C4-2B (cell line): ENCODE data around the gene OSBPL9.

ENCODE experiments used
- H3K27ac ChIP-seq: fragments of 450-650 bp; 2 replicates; pipeline ENCODE4 v1.5.1; 2017
- ZFX ChIP-seq: fragments of 450-650 bp; IDR thresholded peaks from 2 replicates; pipeline ENCODE4 v1.6.1; 2017
- TF ChIP-seq, protein P1 (sequence below): fragments of 450-650 bp; conservative IDR thresholded peaks from 2 replicates; pipeline ENCODE4 v1.5.1; 2017; ENCODE audit warnings: mild to moderate bottlenecking

OSBPL9 gene

GRCh38 chr1:51621841-51622454 lies 5.1 kb downstream of the OSBPL9 start:
- no peak for TF ChIP-seq ZFX
- TF ChIP-seq, protein P1, sequence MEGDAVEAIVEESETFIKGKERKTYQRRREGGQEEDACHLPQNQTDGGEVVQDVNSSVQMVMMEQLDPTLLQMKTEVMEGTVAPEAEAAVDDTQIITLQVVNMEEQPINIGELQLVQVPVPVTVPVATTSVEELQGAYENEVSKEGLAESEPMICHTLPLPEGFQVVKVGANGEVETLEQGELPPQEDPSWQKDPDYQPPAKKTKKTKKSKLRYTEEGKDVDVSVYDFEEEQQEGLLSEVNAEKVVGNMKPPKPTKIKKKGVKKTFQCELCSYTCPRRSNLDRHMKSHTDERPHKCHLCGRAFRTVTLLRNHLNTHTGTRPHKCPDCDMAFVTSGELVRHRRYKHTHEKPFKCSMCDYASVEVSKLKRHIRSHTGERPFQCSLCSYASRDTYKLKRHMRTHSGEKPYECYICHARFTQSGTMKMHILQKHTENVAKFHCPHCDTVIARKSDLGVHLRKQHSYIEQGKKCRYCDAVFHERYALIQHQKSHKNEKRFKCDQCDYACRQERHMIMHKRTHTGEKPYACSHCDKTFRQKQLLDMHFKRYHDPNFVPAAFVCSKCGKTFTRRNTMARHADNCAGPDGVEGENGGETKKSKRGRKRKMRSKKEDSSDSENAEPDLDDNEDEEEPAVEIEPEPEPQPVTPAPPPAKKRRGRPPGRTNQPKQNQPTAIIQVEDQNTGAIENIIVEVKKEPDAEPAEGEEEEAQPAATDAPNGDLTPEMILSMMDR, result no peak
- no peak overlapping the region for H3K27ac ChIP-seq

DNA sequence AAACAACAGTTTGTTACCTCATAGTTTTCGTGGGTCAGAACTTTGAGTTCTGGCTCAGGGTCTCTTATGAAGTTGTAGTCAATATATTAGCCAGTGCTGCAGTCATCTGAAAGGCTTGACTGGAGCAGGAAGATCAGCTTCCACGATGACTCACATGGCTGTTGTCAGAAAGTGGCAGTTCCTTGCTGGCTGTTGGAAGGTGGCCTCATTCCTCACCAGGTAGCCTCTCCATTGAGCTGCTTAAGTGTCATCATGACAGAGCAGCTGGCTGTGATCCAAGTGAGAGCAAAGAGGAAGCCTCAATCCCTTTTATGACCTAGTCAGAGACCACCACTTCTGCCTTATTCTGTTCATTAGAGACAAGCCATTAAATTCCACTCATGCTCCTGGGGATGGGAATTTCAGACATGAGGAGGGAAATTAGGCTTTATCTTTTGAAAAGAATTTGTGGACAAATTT lies 5.6 kb downstream of the OSBPL9 start:
- no peak for TF ChIP-seq ZFX
- TF ChIP-seq, protein P1, result no peak
- no peak overlapping the region for H3K27ac ChIP-seq

GRCh38 chr1:51623025-51623424 lies 6.1 kb downstream of the OSBPL9 start:
- no peak for TF ChIP-seq ZFX
- TF ChIP-seq, protein P1, result no peak
- H3K27ac ChIP-seq, result no peak overlapping the region

DNA sequence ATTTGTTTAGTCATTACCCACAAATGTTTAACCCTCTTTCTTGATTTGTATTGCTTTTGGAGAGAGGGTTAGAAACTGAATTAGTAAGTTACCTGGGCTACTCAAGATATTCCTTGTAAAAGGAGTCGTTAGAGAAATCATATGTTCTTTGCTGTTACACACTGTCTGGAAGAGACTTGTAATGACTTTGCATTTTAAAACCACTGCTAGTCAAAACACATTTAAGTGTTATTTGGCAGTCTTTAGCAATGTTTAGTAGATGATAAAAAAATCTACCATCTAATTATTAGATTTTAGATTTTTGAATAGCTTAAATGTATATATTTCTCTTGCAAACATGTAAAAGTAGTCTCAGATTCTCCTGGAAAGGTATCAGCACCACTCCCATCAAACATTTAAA lies 6.6 kb downstream of the OSBPL9 start:
- H3K27ac ChIP-seq, result no peak overlapping the region
- TF ChIP-seq, protein P1, result no peak
- no peak for TF ChIP-seq ZFX

DNA sequence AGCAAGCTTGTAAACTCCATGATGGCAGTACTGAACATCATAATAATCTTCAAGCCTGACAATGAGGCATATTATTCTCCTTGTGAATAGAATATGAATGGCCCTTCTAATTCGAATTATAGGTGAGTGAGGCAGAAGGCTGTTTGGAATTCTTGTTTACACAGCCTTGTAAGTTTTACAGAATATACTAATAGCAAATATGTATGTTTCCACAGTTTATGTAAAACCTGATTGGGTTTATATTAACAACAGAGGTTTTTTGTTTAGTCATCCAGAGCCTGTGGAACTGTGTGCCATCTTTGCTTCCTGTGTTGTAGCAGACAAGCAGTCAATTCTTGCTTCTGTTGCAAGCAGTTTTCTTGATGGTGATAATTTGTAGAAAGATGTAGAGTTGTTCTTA lies 8.0 kb downstream of the OSBPL9 start:
- TF ChIP-seq ZFX, result no peak
- TF ChIP-seq, protein P1, result no peak
- H3K27ac ChIP-seq, result no peak overlapping the region

- TF ChIP-seq, protein P1, result peak; percentile 33
- no peak for TF ChIP-seq ZFX
- H3K27ac ChIP-seq, result no peak overlapping the region
Observed at GRCh38 chr1:51627672-51628071, 10.8 kb downstream of the OSBPL9 start.

DNA sequence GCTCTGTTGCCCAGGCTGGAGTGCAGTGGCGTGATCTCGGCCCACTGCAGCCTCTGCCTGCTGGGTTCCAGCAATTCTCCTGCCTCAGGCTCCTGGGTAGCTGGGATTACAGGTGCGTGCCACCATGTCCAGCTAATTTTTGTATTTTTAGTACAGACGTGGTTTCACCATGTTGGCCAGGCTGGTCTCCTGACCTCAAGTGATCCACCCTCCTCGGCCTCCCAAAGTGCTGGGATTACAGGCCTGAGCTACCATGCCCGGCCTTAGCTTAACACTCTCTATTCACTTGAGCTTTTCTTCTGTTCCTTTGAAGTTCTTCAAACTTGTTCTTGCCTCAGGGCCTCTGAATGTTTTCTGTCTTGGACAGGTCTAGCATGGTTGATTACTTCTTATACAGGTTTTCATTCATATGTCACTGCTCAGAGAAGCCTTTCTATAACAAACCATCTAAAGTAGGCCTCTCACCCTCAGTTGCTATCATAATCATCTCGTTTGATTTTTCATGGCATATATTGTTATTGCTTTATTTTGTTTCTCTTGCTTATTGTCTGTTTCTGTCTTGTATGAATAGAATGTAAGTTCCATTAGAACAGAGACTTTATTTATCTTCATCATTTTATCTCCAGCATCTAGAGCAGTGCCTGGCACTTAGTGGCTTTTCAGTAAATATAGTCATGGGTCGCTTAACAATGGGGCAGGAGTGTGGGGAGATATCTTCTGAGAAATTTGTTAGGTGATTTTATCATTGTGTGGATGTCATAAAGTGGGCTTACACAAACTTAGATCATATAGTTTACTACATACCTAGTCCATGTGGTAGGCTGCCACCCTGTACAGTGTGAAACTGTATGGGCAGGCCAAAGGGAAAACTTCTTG lies 12.1 kb downstream of the OSBPL9 start:
- H3K27ac ChIP-seq, result no peak overlapping the region
- TF ChIP-seq, protein P1, result no peak
- no peak for TF ChIP-seq ZFX
